Measurements from ENCODE around the gene HIPK4.
A peak's percentile ranks its signal among the peaks of the same experiment; 100 is the strongest.

HIPK4 gene

DNA sequence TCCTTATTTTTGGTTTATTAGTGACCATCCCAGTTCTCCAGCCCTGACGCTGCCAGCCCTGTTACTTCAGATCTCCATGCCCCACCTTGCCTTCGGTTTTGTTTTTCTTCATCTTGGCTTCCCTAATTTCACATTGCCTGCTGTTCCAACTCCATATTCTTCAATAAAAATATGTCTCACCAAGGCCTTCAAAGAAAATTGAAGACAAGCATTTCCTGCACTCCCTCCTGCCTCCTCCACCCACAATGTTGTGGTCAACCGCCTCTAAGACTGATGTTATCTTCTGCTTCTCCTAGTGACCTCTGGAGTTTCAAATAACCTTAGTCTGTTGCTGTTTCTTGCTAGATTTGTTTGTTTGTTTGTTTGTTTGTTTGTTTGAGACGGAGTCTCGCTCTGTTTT is 26.9 kb downstream of the HIPK4 start:
- no peak for DNase-seq

DNA sequence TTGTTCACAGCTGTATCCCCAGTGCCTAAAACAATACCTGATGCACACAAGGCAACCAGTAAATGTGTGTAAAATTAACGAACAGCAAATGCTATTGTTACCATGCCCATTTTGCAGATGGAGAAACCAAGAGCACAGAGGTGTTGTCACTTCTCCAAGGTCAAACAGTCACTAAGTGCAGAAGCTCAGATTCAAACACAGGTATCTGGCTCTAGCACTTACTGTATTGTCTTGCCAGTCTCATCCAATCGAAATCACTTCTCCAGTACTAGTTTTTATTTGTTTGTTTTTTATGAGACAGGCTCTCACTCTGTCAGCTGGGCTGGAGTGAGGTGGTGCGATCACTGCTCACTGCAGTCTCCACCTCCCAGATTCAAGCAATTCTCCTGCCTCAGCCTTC is 27.8 kb downstream of the HIPK4 start:
- no peak for DNase-seq

DNA sequence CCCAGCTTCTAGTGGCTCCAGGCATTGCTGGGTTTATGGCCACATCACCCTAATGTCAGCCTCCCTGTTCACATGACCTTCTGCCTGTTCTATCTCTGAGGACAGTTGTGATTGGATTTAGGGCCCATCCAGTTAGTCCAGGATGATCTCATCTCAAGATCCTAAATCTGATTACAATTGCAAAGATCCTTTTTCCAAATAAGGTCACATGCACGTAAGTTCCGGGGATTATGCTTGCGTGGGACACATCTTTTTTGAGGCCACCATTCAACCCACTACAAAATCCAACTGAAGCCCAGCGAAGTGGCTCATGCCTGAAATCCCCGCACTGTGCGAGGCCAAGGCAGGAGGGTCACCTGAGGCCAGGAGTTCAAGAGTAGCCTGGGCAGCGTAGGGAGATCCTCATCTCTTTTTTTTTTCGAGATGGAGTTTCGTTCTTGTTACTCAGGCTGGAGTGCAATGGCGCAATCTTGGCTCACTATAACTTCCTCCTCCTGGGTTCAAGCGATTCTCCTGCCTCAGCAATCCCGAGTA is 29.2 kb downstream of the HIPK4 start:
- DNase-seq, result no peak

DNA sequence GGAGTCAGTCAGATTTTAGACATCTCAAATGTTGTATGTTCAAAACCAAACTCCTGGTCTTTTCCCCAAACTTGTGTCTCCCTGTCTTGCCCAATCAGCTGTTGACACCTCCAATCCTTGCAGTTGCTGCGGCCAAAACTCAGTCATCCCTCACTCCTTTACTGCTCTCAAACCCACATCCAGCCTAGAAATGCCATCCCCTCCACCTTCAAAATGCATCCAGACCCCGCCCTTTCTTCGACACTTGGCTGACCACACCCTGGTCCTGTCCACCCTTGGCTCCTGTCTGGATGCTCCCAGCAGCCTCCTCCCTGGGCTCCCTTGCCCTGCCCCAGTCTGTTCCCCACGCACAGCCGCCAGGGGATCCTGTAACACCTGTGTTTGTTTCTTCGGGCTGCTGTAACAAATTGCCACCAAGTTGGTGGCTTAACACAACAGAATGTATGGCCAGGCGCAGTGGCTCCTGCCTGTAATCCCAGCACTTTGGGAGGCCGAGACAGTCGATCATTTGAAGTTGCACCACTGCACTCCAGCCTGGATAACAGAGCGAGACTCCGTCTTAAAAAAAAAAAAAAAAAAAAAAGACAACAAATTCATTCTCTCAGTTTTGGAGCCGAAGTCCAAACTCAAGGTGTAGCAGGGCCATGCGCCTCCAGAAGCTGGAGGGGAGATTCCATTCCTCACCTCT is 29.8 kb downstream of the HIPK4 start:
- no peak for DNase-seq

DNA sequence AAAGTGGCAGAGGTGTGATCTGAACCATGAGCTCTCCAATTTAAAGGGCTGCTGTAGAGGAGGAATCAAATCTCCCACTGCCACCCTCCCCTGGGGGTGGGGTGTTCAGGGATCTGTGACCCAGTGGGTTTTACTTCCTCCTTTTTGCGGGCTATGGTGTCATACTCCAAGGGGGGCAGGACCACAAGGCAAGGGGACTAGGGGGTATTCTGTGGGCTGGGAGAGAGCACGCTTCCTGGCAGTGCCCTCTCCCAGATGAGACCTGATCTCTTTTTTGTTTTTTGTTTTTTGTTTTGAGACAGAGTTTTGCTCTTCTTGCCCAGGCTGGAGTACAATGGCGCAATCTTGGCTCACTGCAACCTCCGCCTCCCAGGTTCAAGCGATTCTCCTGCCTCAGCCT is 31.2 kb downstream of the HIPK4 start:
- DNase-seq, result no peak

DNA sequence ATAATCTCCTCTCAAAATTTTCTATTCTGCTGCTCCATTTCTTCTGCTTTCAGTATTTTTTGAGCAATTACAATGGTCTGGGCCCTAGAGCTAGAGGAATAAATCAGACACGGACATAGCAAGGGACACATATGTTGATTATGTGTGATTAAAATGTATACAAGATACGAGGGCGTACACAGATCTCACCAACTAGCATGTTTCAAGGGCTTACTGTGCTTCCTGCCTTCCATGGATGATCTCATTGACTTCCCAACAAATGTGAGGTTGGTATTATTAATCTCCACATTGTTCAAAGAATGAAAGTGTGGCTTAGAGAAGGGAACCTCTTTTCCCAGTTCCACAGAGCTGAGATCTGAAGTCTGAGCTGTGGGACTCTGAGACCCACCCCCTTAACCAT is 32.3 kb downstream of the HIPK4 start:
- no peak for DNase-seq

DNA sequence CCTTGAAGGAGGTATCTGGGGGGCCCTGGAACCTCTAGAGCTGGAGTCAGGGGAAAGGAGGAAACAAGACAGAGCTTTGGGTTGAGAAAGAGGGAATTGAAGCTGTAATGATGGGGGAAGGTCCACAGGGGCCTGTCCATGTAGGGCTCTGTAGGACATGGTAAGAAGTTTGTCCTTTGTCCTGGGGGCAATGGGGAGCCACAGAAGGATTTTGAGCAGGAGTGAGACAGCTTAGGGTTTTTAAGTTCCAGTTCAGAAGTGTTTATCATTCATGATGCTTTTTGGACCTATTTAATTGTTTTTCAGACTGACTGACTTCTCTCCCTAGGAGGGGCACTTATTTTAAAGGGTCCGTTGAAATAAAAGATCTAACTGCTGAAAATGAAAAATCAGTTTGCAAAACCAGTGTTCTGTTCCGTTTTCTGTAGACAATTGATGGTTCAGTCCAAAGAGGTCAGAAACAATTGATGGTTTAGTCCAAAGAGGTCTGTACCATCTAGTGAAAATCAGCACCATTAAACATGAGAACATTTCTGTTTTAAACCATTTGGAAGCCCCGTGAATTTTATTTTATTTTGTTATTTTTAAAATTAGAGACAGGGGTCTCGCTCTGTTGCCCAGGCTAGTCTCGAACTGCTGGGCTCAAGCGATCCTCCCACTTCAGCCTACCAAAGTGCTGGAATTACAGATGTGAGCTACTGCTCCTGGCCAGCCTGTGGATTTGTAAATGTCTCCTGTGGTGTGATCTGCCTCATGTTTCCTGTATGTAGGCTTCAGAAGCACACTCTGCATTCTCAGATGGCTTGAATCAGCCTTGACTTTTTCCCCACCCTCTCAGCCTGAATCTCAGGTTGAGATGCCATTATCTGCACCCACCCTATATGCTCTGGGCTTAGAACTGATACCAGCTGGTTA is 33.0 kb downstream of the HIPK4 start:
- no peak for DNase-seq

DNA sequence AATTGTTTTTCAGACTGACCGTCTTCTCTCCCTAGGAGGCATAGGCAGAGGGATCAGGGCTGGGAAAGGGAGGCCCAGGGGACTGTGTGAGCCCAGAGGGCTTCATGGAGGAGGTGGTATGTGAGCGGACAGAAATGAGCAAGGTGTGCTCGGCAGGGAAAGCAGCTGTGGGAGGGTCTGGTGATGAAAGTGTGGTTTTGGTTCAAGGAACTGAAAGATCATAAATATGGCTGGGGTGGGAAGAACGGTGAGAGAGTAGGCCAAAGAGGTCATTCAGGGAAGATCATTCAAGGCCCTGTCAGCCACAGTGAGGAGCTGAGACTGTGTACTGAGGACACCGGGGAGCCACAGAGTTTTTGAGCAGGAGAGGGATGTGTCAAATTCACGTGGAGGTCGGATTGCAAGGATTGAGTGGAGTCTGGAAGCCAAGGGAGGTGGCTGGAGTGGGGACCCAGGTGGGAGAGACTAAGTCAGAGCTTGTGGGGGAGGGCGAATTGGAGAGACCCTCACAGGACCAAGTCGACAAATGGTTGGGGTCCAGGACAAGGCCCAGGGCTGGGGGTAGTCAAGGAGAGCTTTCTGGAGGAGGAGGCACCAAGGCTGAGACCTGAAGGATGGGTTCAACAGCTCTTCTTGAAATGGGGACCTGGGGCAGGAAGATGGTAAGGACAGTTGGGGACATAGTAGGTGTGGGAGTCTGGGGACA is 33.9 kb downstream of the HIPK4 start:
- DNase-seq, result no peak

DNA sequence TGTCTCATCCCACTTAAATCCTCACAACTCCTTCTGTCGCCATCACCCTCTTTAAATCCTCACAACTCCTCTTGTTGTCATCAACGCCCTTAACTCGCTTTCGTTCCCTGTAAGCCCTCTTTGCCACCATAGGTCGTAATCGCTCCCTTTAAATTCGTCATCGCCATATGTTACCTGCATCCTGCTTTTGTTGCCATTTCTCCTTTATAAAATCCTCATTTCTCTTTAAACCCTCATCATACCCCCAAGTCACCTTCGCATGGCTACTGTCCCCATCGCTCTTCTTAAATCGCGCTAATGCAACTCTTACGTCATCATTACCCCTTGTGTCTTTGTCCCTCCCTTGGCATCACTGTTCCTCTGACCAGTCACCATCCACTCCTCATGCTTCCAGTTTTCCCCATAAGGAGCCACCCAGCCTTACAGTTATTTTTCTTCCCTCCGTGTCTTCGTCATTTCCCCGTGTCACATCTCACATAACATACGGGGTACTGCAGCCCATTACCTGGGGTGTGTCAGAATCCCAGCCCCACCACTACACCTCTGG is 40.9 kb downstream of the HIPK4 start:
- peak; percentile 50 for DNase-seq

DNA sequence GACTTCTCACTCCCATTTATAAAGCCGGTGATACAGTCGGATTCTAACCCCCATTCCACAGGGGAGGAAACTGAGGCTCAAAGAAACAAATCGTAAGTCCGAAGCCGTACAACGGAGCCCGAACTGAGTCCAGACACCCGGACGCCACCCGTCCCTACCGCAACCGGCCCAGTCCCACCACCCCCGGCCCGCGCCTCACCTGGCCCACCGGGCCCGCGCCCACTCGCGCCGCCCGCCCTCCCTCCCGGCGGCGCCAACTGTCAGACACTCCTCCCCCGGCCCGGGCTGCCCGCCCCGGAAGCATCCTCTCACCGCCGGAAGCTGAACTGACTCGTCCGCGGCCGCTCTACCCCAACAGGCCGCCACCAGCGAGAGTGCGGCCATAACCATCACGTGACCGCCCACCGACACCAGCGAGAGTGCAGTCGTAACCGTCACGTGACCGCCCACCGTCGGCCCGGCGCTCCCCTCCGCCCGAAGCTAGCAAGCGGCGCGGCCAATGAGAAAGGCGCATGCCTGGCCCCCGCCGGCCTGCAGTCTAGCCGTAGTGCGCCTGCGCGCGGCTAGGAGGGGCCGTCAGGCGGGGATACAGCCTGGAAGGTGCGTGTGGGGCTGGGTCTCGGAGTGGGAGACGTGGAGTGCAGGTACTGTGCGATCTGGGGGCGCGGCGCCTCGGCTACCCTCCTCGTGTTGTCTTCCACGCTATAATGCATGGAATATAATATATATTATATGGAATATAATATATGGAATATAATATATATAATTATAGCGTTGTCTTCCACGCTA is 41.7 kb downstream of the HIPK4 start, which contains the start of the genes C19orf47 and PLD3:
Gene C19orf47, minus strand, starts transcription at position 273 of the 789 bp plus-strand sequence. CDS start 6,540 bp downstream, outside the sequence.
Gene PLD3, plus strand, starts transcription at position 571 of the 789 bp plus-strand sequence. CDS start 17,789 bp downstream, outside the sequence.
- DNase-seq, result peak; percentile 100

DNA sequence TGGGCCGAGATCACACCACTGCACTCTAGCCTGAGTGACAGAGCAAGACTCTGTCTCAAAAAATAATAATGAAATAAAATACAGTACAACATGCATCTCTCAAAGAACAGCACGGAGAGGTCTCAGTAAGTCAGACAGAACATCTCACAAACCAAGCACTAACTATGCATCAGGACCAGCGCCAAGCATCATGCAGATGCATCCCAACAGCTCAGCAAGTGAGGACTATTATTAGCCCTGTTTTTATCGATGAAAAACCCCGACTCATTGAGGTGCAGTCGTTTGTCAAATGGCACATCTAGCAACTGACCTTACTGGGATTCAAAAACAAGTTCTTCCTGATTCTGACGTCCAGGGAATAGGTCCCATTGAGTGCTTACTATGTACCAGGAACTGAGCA is 45.6 kb downstream of the HIPK4 start:
- no peak for DNase-seq

DNA sequence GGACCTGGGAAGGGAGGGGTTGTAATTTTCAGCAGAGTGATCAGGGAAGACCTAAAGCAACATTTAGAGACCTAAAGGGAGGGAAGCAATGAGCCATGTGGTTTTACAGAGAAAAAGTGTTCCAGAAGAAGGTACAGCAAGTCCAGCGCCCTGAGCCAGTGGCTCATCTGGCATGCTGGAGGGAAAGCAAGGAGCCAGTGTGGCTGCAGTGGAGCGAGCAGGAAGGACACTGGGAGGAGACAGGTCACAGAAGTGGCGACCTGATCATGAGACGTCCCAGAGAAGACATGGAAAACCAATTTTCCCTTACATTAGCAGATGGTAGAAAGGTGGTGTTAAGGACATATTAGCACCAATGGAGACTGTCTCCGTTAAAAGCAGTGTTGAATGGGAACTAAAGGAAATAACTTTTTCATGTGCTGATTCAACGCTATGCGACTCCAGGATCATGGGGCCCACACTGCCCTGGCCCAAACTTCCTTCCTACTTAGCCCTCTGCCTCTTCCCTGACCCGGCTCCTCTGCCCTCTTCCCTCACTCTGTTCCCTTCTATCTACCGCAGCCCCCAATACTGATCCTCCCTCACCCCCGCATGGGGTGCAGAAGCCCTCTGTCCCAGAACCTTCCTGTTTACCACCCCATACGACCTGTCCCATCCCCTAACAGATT is 47.2 kb downstream of the HIPK4 start:
- DNase-seq, result no peak

DNA sequence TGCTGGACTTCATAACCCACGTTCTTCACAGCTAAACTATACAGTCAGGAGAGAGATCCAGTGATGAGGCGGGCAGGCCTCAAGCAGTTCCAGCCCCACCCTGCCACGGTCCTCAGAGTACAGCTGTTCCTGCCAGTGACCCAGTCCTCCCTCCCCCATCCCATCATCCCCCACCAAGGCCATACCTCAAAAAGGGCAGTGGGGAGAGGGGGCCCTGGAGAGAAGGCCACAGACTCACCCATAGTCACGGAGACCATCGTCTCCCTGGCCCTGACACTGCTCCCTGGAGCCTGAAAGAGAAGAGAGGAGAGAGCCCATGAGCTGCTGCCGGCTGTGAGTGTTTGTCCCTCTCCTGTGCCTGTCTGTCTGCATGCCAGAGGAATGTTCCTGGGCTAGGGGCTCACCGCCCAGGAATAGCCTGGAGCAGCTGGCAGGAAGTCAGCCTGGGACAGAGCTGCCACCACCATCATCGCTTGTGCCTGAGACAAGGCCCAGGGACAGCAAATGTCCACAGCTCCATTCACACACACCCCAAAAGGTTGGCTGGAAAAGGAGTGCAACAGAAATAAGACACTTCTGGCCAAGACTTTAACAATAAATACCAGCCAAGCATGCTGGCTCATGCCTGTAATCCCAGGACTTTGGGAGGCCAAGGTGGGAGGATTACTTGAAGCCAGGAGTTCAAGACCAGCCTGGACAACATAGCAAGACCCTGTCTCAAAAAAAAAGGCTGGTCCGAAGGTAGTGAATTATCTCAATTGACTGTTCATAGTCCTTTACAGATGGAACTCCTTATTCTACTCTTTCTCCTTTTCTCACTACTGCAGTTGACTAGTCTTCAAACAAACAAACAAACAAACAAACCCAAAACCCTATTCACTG is 48.1 kb downstream of the HIPK4 start:
- DNase-seq, result no peak

DNA sequence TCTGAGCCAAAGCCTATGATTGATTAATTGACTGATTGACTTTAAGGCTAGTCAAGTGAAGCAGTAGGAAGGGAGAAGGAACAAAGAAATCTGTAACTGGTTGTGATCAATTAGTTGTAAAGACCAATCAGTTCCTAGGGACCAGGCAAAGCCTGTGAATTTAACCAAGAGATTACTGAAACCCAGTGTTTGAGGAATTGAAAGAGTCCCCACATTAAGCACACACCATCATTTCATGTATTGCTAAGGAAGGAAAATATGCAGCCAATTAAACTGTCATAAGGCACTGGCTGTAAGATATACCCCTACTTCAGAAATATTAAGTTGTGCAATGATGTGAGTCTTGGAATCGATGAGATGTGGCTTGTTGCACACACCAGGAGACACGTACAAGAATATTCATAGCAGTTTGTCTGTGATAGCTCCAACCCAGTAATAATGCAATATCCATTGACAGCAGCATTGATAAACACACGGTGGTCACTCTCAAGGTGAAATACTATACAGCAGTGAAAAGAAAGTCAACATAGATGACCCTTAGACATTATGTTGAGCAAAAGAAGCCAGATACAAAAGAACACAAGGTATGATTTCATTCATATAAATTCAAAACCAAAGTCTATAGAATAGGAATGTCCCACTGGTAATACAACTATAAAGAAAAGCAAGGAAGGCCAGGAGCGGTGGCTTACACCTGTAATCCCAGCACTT is 50.8 kb downstream of the HIPK4 start:
- DNase-seq, result no peak

DNA sequence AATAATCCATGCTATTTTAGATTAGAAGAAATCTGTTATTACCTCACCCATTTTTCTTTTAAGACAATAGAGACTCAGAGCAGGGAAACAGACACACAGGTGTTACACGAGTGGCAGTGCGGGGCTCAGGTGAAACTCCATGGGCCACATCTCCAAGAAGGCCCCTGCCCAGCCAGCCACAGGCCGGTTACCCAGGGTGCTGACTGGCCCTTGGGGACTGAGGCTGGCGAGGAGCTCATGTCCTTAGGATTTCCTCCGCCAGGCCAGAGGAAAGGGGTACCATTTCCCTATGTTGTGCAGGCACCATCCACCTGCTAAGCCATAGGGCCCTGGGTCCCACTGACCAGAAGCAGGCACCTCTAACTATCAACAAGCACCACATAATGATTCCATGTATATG is 52.4 kb downstream of the HIPK4 start:
- DNase-seq, result no peak

DNA sequence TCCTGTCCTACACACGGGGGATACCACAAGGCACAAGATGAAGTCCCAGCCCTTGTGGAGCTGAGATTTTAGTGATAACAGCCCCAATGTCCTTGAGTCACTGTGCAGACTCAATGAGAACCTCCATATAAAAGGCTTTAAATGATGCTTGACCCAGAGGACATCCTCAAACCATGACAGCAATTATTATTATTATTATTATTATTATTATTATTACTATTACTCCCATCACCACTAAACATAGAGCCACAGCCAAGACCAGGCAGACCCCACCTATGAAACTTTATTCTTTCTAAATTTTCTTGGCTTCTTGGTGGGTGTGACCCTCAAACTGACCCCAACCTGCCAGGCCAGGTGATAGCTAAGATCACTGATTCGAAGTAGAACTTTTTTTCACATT is 52.9 kb downstream of the HIPK4 start:
- DNase-seq, result no peak

DNA sequence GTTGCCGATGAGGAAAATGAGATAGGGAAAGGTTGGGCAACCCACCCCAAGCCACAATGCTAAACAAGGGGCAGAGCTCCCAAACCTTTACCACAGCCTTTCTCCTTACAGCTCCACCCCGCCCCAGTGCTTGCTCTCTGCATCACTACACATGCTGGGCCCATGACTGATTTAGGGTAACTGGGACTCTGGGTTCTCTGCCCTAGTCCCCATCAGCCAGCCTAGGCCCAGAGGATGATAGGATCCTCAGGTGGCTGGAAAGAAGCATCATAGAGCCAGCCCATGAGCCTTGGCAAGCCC is 53.4 kb downstream of the HIPK4 start:
- no peak for DNase-seq

DNA sequence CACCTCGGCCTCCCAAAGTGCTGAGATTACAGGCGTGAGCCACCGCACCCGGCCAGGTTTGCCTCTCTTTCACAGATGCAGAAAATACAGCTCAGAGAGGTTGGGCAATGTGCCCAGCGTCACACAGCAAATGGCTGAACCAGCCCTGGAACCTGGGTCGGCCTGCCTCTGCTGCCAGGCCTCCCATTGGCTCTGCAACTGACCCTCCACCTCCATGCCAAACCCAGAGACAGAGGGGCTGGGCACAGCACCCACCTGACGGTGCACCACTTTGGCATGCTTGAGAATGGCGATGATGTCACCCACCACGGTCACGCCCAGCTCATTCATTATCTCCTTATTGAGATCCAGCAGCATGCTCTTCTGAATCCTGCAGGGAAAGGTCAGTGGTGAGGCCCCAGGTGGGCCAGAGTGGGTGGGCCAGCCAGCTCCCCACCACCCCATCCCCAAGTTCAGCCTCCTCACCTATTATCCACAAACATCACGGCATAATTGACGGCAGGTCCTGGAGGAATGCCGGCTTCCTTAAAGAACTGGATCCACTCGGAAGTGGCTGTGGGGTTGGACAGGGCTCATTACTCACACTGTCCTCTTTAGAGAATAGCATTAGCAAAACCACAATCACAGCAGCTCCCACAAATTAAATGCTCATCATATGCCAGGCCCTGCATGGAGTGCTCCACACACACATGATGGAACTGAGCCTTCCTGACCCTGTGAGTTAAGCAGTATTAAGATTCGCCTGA is 54.0 kb downstream of the HIPK4 start:
- no peak for DNase-seq

DNA sequence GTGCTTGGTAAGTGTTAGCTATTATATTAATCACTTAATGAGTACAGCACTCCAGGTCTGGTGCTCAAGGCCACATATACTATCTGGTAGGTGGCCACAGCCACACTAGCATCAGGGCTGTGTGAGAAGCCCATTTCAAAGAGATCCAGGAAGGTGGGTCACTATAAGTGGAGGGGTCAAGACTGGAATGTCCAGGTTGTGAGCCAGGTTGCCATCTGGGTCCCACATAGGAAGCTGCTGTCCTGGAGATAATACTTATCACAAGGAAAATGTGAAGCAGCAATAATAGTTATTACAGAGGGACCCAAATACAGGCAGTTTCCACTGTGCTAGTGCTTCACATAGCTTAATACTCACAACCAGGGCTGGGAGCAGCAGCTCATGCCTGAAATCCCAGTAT is 54.9 kb downstream of the HIPK4 start:
- no peak for DNase-seq

Measured in NCI-H146 (cell line).